Measurements from ENCODE around the gene LAMA3. TPM values are rescaled to one million over a fixed set of nuclear protein-coding genes. Genes with fewer than 3 reads are reported as not detected.

The LAMA3 gene
- total RNA-seq, 1 donor from 2014 or later = 8.4 TPM

DNA sequence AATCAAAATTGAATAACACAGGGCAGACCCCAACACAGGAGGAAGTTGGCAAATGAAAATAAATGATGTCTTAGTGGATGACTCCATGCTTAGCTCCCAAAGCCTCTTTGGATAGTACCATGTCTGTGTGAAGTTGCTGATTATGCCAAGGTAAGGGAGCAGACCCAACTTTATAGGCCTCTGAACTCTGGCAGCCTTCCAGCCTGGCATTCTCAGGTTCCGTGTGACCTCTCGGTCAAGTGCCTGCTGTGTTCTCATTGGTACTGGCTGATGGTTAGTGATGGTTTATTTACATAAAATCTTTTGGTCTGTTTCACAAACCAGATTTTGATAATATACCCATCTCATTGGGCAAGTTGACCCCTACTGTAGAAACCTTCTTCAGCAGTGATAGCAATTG, 213.1 kb downstream of the LAMA3 start:
- no peaks in the 10 kb centered on the region for H3K27me3 ChIP-seq (ENCODE audit: control insufficient read depth in 3 of 3, insufficient read depth in 3 of 3, low read length in 3 of 3)
- no peaks in the 10 kb centered on the region for H3K9me3 ChIP-seq (ENCODE audit: control insufficient read depth in 3 of 3, low read length in 3 of 3)
- H3K4me1 ChIP-seq (ENCODE audit: control insufficient read depth in 3 of 3, insufficient read depth in 3 of 3, low read length in 3 of 3) = peaks cover 0 to 6% (median 0%) of the 10 kb centered on the region in 3 donors
- no peak overlapping the region for H3K4me3 ChIP-seq (ENCODE audit: low read length in 3 of 3)
- H3K27ac ChIP-seq (ENCODE audit: low read depth, low read length) = no peak overlapping the region
- no peaks in the 10 kb centered on the region for H3K36me3 ChIP-seq (ENCODE audit: control insufficient read depth in 3 of 3, insufficient read depth in 3 of 3, low read length in 3 of 3)
- no peak overlapping the region for H3K9ac ChIP-seq (ENCODE audit: low read depth in 1 of 3, low read length in 3 of 3)

DNA sequence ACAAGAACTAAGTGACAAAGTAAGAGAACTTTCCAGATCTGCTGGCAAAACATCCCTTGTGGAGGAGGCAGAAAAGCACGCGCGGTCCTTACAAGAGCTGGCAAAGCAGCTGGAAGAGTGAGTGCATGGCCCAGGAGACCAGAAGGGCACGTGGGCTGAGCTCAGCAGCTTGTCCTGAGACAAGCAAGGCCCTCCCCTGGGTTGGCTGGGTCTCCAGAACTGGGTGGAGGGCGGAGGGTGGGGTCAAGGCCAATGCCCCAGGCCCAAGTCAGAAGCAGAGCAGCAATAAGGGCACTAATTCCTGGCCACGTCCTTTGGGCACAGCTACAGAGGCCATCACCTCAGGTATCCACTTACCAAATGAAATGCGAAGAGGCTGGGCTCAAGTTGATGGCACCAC, 214.7 kb downstream of the LAMA3 start:
- Histone ChIP-seq H3K27ac (ENCODE audit: low read depth, low read length) (no peak overlapping the region), H3K27me3 (ENCODE audit: control insufficient read depth in 3 of 3, insufficient read depth in 3 of 3, low read length in 3 of 3) (no peaks in the 10 kb centered on the region), H3K4me3 (ENCODE audit: low read length in 3 of 3) (no peak overlapping the region), H3K9me3 (ENCODE audit: control insufficient read depth in 3 of 3, low read length in 3 of 3) (no peaks in the 10 kb centered on the region), H3K9ac (ENCODE audit: low read depth in 1 of 3, low read length in 3 of 3) (no peak overlapping the region), H3K36me3 (ENCODE audit: control insufficient read depth in 3 of 3, insufficient read depth in 3 of 3, low read length in 3 of 3) (no peaks in the 10 kb centered on the region), H3K4me1 (ENCODE audit: control insufficient read depth in 3 of 3, insufficient read depth in 3 of 3, low read length in 3 of 3) (peaks cover 0 to 6% (median 0%) of the 10 kb centered on the region in 3 donors)

GRCh38 chr18:23906658-23907057, 217.4 kb downstream of the LAMA3 start:
- Histone ChIP-seq H3K27ac (ENCODE audit: low read depth, low read length) (no peak overlapping the region), H3K4me3 (ENCODE audit: low read length in 3 of 3) (no peak overlapping the region), H3K27me3 (ENCODE audit: control insufficient read depth in 3 of 3, insufficient read depth in 3 of 3, low read length in 3 of 3) (no peaks in the 10 kb centered on the region), H3K4me1 (ENCODE audit: control insufficient read depth in 3 of 3, insufficient read depth in 3 of 3, low read length in 3 of 3) (no peaks in the 10 kb centered on the region), H3K9me3 (ENCODE audit: control insufficient read depth in 3 of 3, low read length in 3 of 3) (no peaks in the 10 kb centered on the region), H3K9ac (ENCODE audit: low read depth in 1 of 3, low read length in 3 of 3) (no peak overlapping the region), H3K36me3 (ENCODE audit: control insufficient read depth in 3 of 3, insufficient read depth in 3 of 3, low read length in 3 of 3) (no peaks in the 10 kb centered on the region)

GRCh38 chr18:23908827-23909226, 219.6 kb downstream of the LAMA3 start:
- H3K36me3 ChIP-seq (ENCODE audit: control insufficient read depth in 3 of 3, insufficient read depth in 3 of 3, low read length in 3 of 3) = no peaks in the 10 kb centered on the region
- H3K27me3 ChIP-seq (ENCODE audit: control insufficient read depth in 3 of 3, insufficient read depth in 3 of 3, low read length in 3 of 3) = no peaks in the 10 kb centered on the region
- H3K4me1 ChIP-seq (ENCODE audit: control insufficient read depth in 3 of 3, insufficient read depth in 3 of 3, low read length in 3 of 3) = no peaks in the 10 kb centered on the region
- no peak overlapping the region for H3K4me3 ChIP-seq (ENCODE audit: low read length in 3 of 3)
- no peaks in the 10 kb centered on the region for H3K9me3 ChIP-seq (ENCODE audit: control insufficient read depth in 3 of 3, low read length in 3 of 3)
- no peak overlapping the region for H3K27ac ChIP-seq (ENCODE audit: low read depth, low read length)
- no peak overlapping the region for H3K9ac ChIP-seq (ENCODE audit: low read depth in 1 of 3, low read length in 3 of 3)

- H3K36me3 ChIP-seq (ENCODE audit: control insufficient read depth in 3 of 3, insufficient read depth in 3 of 3, low read length in 3 of 3) = no peaks in the 10 kb centered on the region
Observed at GRCh38 chr18:23910032-23910431, 220.8 kb downstream of the LAMA3 start.

GRCh38 chr18:23912356-23912755, 223.1 kb downstream of the LAMA3 start:
- H3K4me1 ChIP-seq (ENCODE audit: control insufficient read depth in 3 of 3, insufficient read depth in 3 of 3, low read length in 3 of 3) = no peaks in the 10 kb centered on the region
- no peaks in the 10 kb centered on the region for H3K36me3 ChIP-seq (ENCODE audit: control insufficient read depth in 3 of 3, insufficient read depth in 3 of 3, low read length in 3 of 3)
- H3K27me3 ChIP-seq (ENCODE audit: control insufficient read depth in 3 of 3, insufficient read depth in 3 of 3, low read length in 3 of 3) = no peaks in the 10 kb centered on the region
- no peak overlapping the region for H3K9ac ChIP-seq (ENCODE audit: low read depth in 1 of 3, low read length in 3 of 3)
- no peaks in the 10 kb centered on the region for H3K9me3 ChIP-seq (ENCODE audit: control insufficient read depth in 3 of 3, low read length in 3 of 3)
- no peak overlapping the region for H3K4me3 ChIP-seq (ENCODE audit: low read length in 3 of 3)
- no peak overlapping the region for H3K27ac ChIP-seq (ENCODE audit: low read depth, low read length)

More at GRCh38 chr18:23910032-23910431, 220.8 kb downstream of the LAMA3 start:
- Histone ChIP-seq H3K9me3 (ENCODE audit: control insufficient read depth in 3 of 3, low read length in 3 of 3) (no peaks in the 10 kb centered on the region), H3K27ac (ENCODE audit: low read depth, low read length) (no peak overlapping the region), H3K4me3 (ENCODE audit: low read length in 3 of 3) (no peak overlapping the region), H3K27me3 (ENCODE audit: control insufficient read depth in 3 of 3, insufficient read depth in 3 of 3, low read length in 3 of 3) (no peaks in the 10 kb centered on the region), H3K4me1 (ENCODE audit: control insufficient read depth in 3 of 3, insufficient read depth in 3 of 3, low read length in 3 of 3) (no peaks in the 10 kb centered on the region), H3K9ac (ENCODE audit: low read depth in 1 of 3, low read length in 3 of 3) (no peak overlapping the region)

DNA sequence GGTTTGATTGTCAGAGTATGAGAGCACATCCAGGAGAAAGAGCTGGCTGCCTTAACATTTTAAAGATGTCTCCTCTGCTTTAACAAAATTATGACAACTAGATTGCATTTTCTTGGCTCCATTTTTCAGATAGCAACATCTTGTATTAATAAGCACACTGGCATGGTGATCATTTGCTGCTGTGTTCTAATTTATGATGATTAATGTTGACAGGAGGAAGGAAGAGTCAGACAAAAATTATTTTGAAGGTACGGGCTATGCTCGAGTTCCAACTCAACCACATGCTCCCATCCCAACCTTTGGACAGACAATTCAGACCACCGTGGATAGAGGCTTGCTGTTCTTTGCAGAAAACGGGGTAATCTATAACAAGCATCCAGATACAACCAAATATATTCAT, 227.1 kb downstream of the LAMA3 start:
- H3K27me3 ChIP-seq (ENCODE audit: control insufficient read depth in 3 of 3, insufficient read depth in 3 of 3, low read length in 3 of 3) = no peaks in the 10 kb centered on the region

DNA sequence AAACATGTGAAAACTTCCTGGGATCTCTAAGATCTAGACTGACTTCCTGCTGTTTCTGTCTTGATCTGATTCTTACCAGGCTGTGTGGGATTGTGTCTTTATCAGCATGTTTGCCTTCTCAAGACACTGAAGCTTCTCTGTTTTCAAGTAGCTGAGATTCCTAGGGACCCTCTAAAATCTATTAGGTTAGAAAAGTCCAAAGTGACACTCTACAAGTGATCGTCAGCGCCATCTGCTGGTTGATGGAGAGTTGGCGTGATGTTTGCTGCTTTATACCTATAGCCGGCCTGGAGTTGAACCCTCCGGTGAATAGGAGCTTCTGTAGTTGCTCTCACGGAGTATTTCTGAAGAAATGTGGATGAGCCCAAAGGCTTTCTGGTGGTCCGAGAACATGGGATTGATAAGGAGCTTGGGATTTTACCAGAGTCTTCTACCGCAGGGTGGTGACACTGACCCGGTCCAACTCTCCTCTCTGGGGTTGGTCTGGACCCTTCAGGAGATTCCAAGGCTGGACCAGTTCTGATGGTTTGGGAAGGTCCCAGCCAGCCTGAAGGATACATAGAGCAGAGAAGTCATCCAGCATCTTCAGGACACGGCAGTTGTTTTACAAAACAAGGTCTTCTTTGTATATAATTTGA, 229.3 kb downstream of the LAMA3 start:
- no peaks in the 10 kb centered on the region for H3K27me3 ChIP-seq (ENCODE audit: control insufficient read depth in 3 of 3, insufficient read depth in 3 of 3, low read length in 3 of 3)
- H3K9me3 ChIP-seq (ENCODE audit: control insufficient read depth in 3 of 3, low read length in 3 of 3) = no peaks in the 10 kb centered on the region
- H3K36me3 ChIP-seq (ENCODE audit: control insufficient read depth in 3 of 3, insufficient read depth in 3 of 3, low read length in 3 of 3) = peaks cover 0 to 2% (median 0%) of the 10 kb centered on the region in 3 donors
- H3K27ac ChIP-seq (ENCODE audit: low read depth, low read length) = no peak overlapping the region
- no peak overlapping the region for H3K9ac ChIP-seq (ENCODE audit: low read depth in 1 of 3, low read length in 3 of 3)
- no peaks in the 10 kb centered on the region for H3K4me1 ChIP-seq (ENCODE audit: control insufficient read depth in 3 of 3, insufficient read depth in 3 of 3, low read length in 3 of 3)
- no peak overlapping the region for H3K4me3 ChIP-seq (ENCODE audit: low read length in 3 of 3)

More for the DNA sequence above, 227.1 kb downstream of the LAMA3 start:
- Histone ChIP-seq H3K36me3 (ENCODE audit: control insufficient read depth in 3 of 3, insufficient read depth in 3 of 3, low read length in 3 of 3) (peaks cover 0 to 2% (median 0%) of the 10 kb centered on the region in 3 donors), H3K4me3 (ENCODE audit: low read length in 3 of 3) (no peak overlapping the region), H3K9me3 (ENCODE audit: control insufficient read depth in 3 of 3, low read length in 3 of 3) (no peaks in the 10 kb centered on the region), H3K27ac (ENCODE audit: low read depth, low read length) (no peak overlapping the region), H3K9ac (ENCODE audit: low read depth in 1 of 3, low read length in 3 of 3) (no peak overlapping the region), H3K4me1 (ENCODE audit: control insufficient read depth in 3 of 3, insufficient read depth in 3 of 3, low read length in 3 of 3) (no peaks in the 10 kb centered on the region)

DNA sequence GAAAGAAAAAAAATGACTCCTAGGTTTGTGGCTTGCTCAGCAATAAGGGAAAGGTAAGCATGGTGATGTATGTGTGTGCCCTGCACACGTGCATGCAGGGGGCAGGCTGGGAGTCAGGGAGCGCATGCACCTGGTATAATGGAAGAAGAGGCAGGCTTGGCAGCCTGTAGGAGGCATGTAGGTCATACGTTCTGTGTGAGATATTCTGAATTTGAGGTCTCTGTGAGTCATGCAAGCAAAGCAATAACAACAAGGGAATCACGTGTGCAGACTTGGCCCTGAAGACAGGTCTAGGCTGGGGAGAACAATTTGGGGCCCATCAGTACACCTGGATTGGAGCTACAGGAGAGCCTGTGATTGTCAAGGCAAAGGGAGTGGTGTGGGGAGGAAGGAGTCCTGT, 230.8 kb downstream of the LAMA3 start:
- Histone ChIP-seq H3K9me3 (ENCODE audit: control insufficient read depth in 3 of 3, low read length in 3 of 3) (no peaks in the 10 kb centered on the region), H3K36me3 (ENCODE audit: control insufficient read depth in 3 of 3, insufficient read depth in 3 of 3, low read length in 3 of 3) (peaks cover 0 to 2% (median 0%) of the 10 kb centered on the region in 3 donors), H3K27ac (ENCODE audit: low read depth, low read length) (no peak overlapping the region), H3K9ac (ENCODE audit: low read depth in 1 of 3, low read length in 3 of 3) (no peak overlapping the region), H3K4me1 (ENCODE audit: control insufficient read depth in 3 of 3, insufficient read depth in 3 of 3, low read length in 3 of 3) (no peaks in the 10 kb centered on the region), H3K27me3 (ENCODE audit: control insufficient read depth in 3 of 3, insufficient read depth in 3 of 3, low read length in 3 of 3) (no peaks in the 10 kb centered on the region), H3K4me3 (ENCODE audit: low read length in 3 of 3) (no peak overlapping the region)

- H3K36me3 ChIP-seq (ENCODE audit: control insufficient read depth in 3 of 3, insufficient read depth in 3 of 3, low read length in 3 of 3) = peaks cover 0 to 2% (median 0%) of the 10 kb centered on the region in 3 donors
Observed at GRCh38 chr18:23921716-23922285, 232.5 kb downstream of the LAMA3 start.

More at GRCh38 chr18:23921716-23922285, 232.5 kb downstream of the LAMA3 start:
- H3K27me3 ChIP-seq (ENCODE audit: control insufficient read depth in 3 of 3, insufficient read depth in 3 of 3, low read length in 3 of 3) = no peaks in the 10 kb centered on the region
- no peaks in the 10 kb centered on the region for H3K9me3 ChIP-seq (ENCODE audit: control insufficient read depth in 3 of 3, low read length in 3 of 3)
- H3K4me3 ChIP-seq (ENCODE audit: low read length in 3 of 3) = no peak overlapping the region
- no peaks in the 10 kb centered on the region for H3K4me1 ChIP-seq (ENCODE audit: control insufficient read depth in 3 of 3, insufficient read depth in 3 of 3, low read length in 3 of 3)
- no peak overlapping the region for H3K9ac ChIP-seq (ENCODE audit: low read depth in 1 of 3, low read length in 3 of 3)
- no peak overlapping the region for H3K27ac ChIP-seq (ENCODE audit: low read depth, low read length)

All from skeletal muscle tissue (tissue), 4 donors.